HUES64 (cell line): ENCODE results near the gene PRPF8. TPM values are rescaled to one million over a fixed set of nuclear protein-coding genes. Genes with fewer than 3 reads are reported as not detected.

ENCODE experiments used
- H3K27ac ChIP-seq: 2 replicates; pipeline ENCODE4 v1.7.0; 2013; ENCODE audit warnings: low read depth, low read length, inconsistent platforms
- H3K27me3 ChIP-seq: 2 replicates; pipeline ENCODE4 v1.6.1; 2013; ENCODE audit warnings: mild to moderate bottlenecking, low read length; ENCODE audit not compliant: insufficient read depth
- H3K36me3 ChIP-seq: 2 replicates; pipeline ENCODE4 v1.6.1; 2013; ENCODE audit warnings: mild to moderate bottlenecking, low read length; ENCODE audit not compliant: insufficient read depth
- H3K4me1 ChIP-seq: 2 replicates; pipeline ENCODE4 v1.6.1; 2013; ENCODE audit warnings: mild to moderate bottlenecking, low read length, moderate library complexity; ENCODE audit not compliant: insufficient read depth
- H3K4me3 ChIP-seq: 2 replicates; pipeline ENCODE4 v1.5.1; 2013; ENCODE audit warnings: mild to moderate bottlenecking, low read length, moderate library complexity
- H3K9ac ChIP-seq: 2 replicates; pipeline ENCODE4 v1.6.1; 2013; ENCODE audit warnings: mild to moderate bottlenecking, low read depth, low read length
- H3K9me3 ChIP-seq: 2 replicates; pipeline ENCODE4 v1.6.1; 2013; ENCODE audit warnings: low read depth, low read length; ENCODE audit not compliant: insufficient read depth
- WGBS: fragments of 150-250, 120-280 bp; methylation state at CpG from one replicate; pipeline ENCODE4 v1.1.7; 2013; ENCODE audit warnings: missing lambda C conversion rate; 5-methylcytosine and 5-hydroxymethylcytosine counted together
- polyA plus RNA-seq, 2 experiments: library from polyadenylated mRNA; stranded (reverse); fragments of 50-300 nt; gene quantifications; one replicate each; pipeline ENCODE4 v1.2.3, GENCODE V29; 2013

Gene PRPF8
- polyA plus RNA-seq (2013, experiment 1 of 2), result 180 TPM
- polyA plus RNA-seq (2013, experiment 2 of 2), result 184 TPM

DNA sequence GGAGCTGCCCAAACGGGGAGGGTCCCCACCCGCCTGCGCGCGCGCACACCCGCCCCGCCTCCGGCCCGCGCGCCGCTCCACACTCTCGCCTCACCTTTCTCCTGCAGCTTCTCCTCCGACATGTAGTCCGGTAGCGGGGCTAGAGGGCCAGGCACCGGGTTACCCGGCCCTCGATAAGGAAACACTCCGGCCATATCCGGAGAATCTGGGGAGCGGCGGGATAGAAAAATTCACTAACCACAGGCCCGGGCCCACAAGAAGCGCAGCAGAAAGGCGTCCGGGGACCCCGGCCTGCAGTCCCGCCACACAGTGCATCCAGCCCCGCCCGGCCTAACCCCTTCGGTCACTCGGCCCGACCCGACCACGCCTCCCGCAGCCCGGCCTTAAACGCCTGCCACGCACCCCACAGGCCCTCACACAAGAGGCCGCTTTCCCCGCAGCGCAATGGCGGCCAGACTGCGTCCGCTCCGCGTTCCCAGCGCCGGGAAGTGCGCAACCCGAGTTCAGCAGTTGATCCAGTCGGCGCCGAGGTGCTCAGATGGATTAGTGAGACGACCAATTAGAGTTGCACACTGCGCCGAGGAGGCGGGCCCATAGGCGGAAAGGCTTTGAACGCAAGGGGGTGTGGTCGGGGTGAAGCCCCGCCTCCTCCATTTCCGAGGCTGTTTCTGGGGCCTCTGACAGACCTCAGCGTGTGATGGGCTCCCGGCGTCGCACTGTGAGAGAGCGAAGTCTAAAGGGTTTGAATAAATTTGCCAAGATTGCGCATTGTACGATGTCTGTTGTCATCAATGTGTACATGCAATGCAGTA, at the start of gene PRPF8:
Gene PRPF8 (minus strand): TSS at position 490 of the 812 bp plus-strand sequence. CDS start 296 bp downstream, at position 194.
- Histone ChIP-seq H3K4me3 (peak within 1 kb of the TSS; percentile 94), H3K27ac (peak within 1 kb of the TSS; percentile 84), H3K9me3 (no peaks in the 10 kb centered on the region), H3K36me3 (peaks cover 40% of the 10 kb centered on the region), H3K4me1 (no peaks in the 10 kb centered on the region), H3K27me3 (no peaks in the 10 kb centered on the region), H3K9ac (peak within 1 kb of the TSS; percentile 81)
- WGBS, result under 1% methylated on average over 72 of the region's 72 CpGs

DNA sequence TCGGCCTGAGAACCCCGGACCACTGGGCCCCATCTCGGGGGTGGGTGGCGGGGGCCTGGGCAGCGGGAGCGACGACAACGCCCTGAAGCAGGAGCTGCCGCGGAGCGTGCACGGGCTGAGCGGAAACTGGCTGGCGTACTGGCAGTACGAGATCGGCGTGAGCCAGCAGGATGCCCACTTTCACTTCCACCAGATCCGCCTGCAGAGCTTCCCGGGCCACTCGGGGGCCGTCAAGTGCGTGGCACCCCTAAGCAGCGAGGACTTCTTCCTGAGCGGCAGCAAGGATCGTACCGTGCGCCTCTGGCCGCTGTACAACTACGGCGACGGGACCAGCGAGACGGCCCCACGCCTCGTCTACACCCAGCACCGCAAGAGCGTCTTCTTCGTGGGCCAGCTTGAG, 49.1 kb upstream of the PRPF8 start:
- no peaks in the 10 kb centered on the region for H3K36me3 ChIP-seq
- H3K4me3 ChIP-seq, result no peak overlapping the region
- H3K9me3 ChIP-seq, result no peaks in the 10 kb centered on the region
- H3K27me3 ChIP-seq, result no peaks in the 10 kb centered on the region
- H3K9ac ChIP-seq, result no peak overlapping the region
- no peaks in the 10 kb centered on the region for H3K4me1 ChIP-seq
- H3K27ac ChIP-seq, result no peak overlapping the region
- 96% methylated on average over 38 of the region's 38 CpGs for WGBS

DNA sequence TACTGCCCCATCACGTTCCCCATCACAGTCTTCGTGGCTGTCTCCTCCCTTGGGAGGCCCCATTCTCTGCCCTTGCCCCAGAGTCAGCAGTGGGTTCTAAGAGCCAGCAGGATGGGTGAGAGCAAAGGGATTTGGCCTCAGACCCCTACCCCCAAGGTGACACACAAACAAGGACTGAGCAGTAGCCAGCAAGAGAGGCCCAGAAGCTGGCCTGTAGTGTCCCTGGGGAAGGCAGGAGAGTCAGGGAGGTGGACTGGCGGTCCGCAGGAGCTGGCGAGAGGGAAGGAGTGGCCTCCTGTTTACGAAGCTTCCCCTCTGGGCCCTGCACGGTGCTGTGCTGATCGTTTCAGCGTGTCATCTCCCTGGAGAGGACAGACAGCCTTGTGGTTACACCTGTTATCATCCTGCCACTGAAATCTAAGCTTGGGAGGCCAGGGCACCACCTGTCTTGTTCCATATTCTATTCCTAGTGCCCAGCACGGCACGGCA, 48.2 kb upstream of the PRPF8 start:
- Histone ChIP-seq H3K36me3 (no peaks in the 10 kb centered on the region), H3K27me3 (no peaks in the 10 kb centered on the region), H3K27ac (no peak overlapping the region), H3K9me3 (no peaks in the 10 kb centered on the region), H3K4me3 (no peak overlapping the region), H3K9ac (no peak overlapping the region), H3K4me1 (no peaks in the 10 kb centered on the region)
- 88% methylated on average over 11 of the region's 11 CpGs for WGBS

- Histone ChIP-seq H3K9ac (no peak overlapping the region), H3K27me3 (no peaks in the 10 kb centered on the region), H3K4me1 (no peaks in the 10 kb centered on the region), H3K9me3 (no peaks in the 10 kb centered on the region), H3K36me3 (no peaks in the 10 kb centered on the region), H3K27ac (no peak overlapping the region), H3K4me3 (no peak overlapping the region)
- WGBS, result 92% methylated on average over 22 of the region's 22 CpGs
Measured at GRCh38 chr17:1732241-1732832, 47.7 kb upstream of the PRPF8 start.

GRCh38 chr17:1731194-1731506, 46.5 kb upstream of the PRPF8 start:
- Histone ChIP-seq H3K27me3 (no peaks in the 10 kb centered on the region), H3K27ac (no peak overlapping the region), H3K4me1 (no peaks in the 10 kb centered on the region), H3K4me3 (no peak overlapping the region), H3K9me3 (no peaks in the 10 kb centered on the region), H3K9ac (no peak overlapping the region), H3K36me3 (no peaks in the 10 kb centered on the region)
- 95% methylated on average over 10 of the region's 10 CpGs for WGBS

DNA sequence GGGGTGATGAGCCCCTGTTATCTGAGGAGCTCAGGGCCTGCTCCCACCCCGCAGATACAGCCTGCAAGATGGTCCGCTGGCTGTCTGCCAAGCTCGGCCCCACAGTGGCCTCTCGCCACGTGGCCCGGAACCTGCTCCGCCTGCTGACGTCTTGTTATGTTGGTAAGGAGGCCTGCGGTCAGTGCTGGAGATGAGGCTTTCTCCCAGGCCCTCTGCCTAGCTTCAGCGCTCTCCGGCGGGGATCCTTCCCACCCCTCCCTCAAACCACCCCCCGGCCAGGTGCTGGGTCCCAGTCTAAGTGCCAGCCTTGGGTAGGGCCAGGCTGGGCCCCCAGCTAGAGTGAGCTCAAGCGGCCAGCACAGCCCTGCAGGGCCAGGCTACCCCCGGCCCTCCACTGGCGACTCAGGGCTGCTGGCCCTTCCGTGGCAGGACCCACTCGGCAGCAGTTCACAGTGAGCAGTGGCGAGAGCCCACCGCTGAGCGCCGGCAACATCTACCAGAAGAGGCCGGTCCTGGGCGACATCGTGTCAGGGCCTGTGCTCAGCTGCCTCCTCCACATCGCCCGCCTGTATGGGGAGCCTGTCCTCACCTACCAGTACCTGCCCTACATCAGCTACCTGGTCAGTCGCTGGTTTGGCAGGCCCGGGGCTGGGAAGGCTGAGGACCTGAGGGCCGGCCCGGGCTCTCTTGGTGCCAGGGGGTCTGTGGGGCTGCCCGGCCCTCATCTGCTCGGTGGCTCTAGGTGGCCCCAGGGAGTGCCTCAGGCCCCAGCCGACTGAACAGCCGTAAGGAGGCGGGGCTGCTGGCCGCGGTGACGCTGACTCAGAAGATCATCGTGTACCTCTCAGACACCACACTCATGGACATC, 45.9 kb upstream of the PRPF8 start:
- no peaks in the 10 kb centered on the region for H3K9me3 ChIP-seq
- no peak overlapping the region for H3K27ac ChIP-seq
- H3K27me3 ChIP-seq, result no peaks in the 10 kb centered on the region
- 93% methylated on average over 40 of the region's 40 CpGs for WGBS
- H3K9ac ChIP-seq, result no peak overlapping the region
- H3K4me3 ChIP-seq, result no peak overlapping the region
- H3K36me3 ChIP-seq, result no peaks in the 10 kb centered on the region
- no peaks in the 10 kb centered on the region for H3K4me1 ChIP-seq

DNA sequence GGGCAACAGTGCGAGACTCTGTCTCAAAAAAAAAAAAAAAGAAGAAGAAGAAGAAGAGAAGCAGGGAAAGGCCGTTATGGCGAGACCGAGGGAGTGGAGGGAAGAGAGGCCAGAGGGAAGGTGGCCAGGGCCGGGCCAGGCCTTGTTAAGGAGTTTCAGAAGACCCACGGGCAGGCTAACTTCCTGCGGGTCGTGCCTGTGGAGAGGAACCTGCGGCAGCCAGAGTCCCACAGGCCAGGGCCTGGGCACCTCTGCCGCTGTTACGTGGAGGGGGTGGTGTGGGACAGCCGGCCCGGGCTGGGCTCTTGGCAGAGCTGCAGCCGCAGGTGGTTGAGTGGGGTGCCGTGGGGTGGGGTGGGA, 45.3 kb upstream of the PRPF8 start:
- H3K9ac ChIP-seq, result no peak overlapping the region
- H3K27me3 ChIP-seq, result no peaks in the 10 kb centered on the region
- H3K36me3 ChIP-seq, result no peaks in the 10 kb centered on the region
- WGBS, result 95% methylated on average over 15 of the region's 15 CpGs
- H3K27ac ChIP-seq, result no peak overlapping the region
- H3K4me3 ChIP-seq, result no peak overlapping the region
- no peaks in the 10 kb centered on the region for H3K4me1 ChIP-seq
- no peaks in the 10 kb centered on the region for H3K9me3 ChIP-seq

DNA sequence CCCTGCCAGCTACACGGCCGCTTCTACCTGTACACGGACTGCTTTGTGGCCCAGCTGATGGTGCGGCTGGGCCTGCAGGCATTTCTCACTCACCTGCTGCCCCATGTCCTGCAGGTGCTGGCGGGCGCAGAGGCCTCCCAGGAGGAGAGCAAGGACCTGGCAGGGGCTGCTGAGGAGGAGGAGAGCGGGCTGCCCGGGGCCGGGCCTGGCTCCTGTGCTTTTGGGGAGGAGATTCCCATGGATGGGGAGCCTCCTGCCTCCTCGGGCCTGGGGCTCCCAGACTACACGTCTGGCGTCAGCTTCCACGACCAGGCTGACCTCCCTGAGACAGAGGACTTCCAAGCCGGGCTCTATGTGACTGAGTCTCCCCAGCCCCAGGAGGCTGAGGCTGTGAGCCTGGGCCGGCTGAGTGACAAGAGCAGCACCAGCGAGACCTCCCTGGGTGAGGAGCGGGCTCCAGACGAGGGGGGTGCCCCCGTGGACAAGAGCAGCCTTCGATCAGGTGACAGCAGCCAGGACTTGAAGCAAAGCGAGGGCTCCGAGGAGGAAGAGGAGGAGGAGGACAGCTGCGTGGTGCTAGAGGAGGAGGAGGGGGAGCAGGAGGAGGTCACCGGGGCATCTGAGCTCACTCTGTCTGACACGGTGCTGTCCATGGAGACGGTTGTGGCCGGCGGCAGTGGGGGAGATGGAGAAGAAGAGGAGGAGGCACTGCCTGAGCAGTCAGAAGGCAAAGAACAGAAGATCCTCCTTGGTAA, 43.4 kb upstream of the PRPF8 start:
- H3K9me3 ChIP-seq, result no peaks in the 10 kb centered on the region
- no peaks in the 10 kb centered on the region for H3K27me3 ChIP-seq
- H3K9ac ChIP-seq, result no peak overlapping the region
- no peaks in the 10 kb centered on the region for H3K4me1 ChIP-seq
- H3K4me3 ChIP-seq, result no peak overlapping the region
- no peak overlapping the region for H3K27ac ChIP-seq
- WGBS, result 93% methylated on average over 28 of the region's 28 CpGs
- H3K36me3 ChIP-seq, result no peaks in the 10 kb centered on the region

GRCh38 chr17:1727258-1727789, 42.7 kb upstream of the PRPF8 start:
- H3K27me3 ChIP-seq, result no peaks in the 10 kb centered on the region
- no peak overlapping the region for H3K9ac ChIP-seq
- no peak overlapping the region for H3K4me3 ChIP-seq
- no peaks in the 10 kb centered on the region for H3K9me3 ChIP-seq
- no peaks in the 10 kb centered on the region for H3K36me3 ChIP-seq
- WGBS, result 95% methylated on average over 21 of the region's 21 CpGs
- H3K4me1 ChIP-seq, result no peaks in the 10 kb centered on the region
- H3K27ac ChIP-seq, result no peak overlapping the region

GRCh38 chr17:1726626-1727257, 42.1 kb upstream of the PRPF8 start:
- Histone ChIP-seq H3K27ac (no peak overlapping the region), H3K9ac (no peak overlapping the region), H3K9me3 (no peaks in the 10 kb centered on the region), H3K4me3 (no peak overlapping the region), H3K36me3 (no peaks in the 10 kb centered on the region), H3K27me3 (no peaks in the 10 kb centered on the region), H3K4me1 (no peaks in the 10 kb centered on the region)
- WGBS, result 93% methylated on average over 18 of the region's 18 CpGs
